PC-9 (cell line): ENCODE measurements around the gene PLEKHH2.

Experiments used
- EZH2 ChIP-seq: fragments of 200-600 bp; sonication (generic); IDR thresholded peaks from 2 replicates; pipeline ENCODE4 v1.8.0; 2017; ENCODE audit warnings: antibody characterized with exemption, low read depth
- TF ChIP-seq, protein P1 (sequence below): fragments of 200-600 bp; sonication (generic); conservative IDR thresholded peaks from 2 replicates; pipeline ENCODE4 v1.6.1; 2017; ENCODE audit warnings: mixed run types, antibody characterized with exemption, mild to moderate bottlenecking, moderate library complexity

DNA sequence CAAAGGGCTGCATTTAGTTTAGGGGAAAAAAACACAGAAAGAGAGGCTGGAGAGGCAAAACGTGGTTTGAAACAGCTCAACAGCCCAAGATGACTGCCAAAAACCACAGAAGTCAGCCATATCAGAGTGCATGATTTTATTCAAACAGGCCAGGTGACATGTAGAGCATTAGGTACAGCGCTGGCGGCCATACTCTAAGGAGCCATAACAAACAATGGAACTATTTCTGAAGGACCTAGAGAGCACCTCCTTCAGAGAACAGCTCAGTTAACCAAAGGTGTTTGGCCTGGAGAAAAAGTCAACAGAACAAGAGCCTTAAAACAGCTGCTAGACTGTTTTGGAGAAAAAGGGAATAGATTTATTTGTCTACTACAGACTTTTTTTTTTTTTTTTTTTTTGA lies 43.8 kb upstream of the PLEKHH2 start:
- TF ChIP-seq, protein P1, sequence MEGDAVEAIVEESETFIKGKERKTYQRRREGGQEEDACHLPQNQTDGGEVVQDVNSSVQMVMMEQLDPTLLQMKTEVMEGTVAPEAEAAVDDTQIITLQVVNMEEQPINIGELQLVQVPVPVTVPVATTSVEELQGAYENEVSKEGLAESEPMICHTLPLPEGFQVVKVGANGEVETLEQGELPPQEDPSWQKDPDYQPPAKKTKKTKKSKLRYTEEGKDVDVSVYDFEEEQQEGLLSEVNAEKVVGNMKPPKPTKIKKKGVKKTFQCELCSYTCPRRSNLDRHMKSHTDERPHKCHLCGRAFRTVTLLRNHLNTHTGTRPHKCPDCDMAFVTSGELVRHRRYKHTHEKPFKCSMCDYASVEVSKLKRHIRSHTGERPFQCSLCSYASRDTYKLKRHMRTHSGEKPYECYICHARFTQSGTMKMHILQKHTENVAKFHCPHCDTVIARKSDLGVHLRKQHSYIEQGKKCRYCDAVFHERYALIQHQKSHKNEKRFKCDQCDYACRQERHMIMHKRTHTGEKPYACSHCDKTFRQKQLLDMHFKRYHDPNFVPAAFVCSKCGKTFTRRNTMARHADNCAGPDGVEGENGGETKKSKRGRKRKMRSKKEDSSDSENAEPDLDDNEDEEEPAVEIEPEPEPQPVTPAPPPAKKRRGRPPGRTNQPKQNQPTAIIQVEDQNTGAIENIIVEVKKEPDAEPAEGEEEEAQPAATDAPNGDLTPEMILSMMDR, result no peak
- TF ChIP-seq EZH2, result no peak
